HepG2 (cell line): ENCODE results near the gene PYGO2. TPM values are rescaled to one million over a fixed set of nuclear protein-coding genes. Genes with fewer than 3 reads are reported as not detected.
A peak's percentile ranks its signal among the peaks of the same experiment; 100 is the strongest.

Source experiments
- ARID4A ChIP-seq: sonication (generic); formaldehyde crosslinking; IDR thresholded peaks from 2 replicates; pipeline ENCODE4 v1.5.0; 2020; ENCODE audit warnings: mild to moderate bottlenecking, missing genetic modification reagents, borderline replicate concordance
- ATF6 ChIP-seq: sonication (generic); formaldehyde crosslinking; conservative IDR thresholded peaks from 2 replicates; pipeline ENCODE4 v1.4.0; 2020; ENCODE audit warnings: missing genetic modification reagents
- POGZ ChIP-seq: sonication (generic); formaldehyde crosslinking; IDR thresholded peaks from 2 replicates; pipeline ENCODE4 v1.4.0; 2020; ENCODE audit warnings: mild to moderate bottlenecking, missing genetic modification reagents
- SAP130 ChIP-seq: IDR thresholded peaks from 2 replicates; pipeline ENCODE4 v1.6.1; 2016; ENCODE audit warnings: low read depth
- SATB2 ChIP-seq: sonication (generic); formaldehyde crosslinking; IDR thresholded peaks from 2 replicates; pipeline ENCODE4 v1.5.0; 2020; ENCODE audit warnings: missing genetic modification reagents
- SMAD3 ChIP-seq: sonication (generic); formaldehyde crosslinking; IDR thresholded peaks from 2 replicates; pipeline ENCODE4 v1.4.0; 2020; ENCODE audit warnings: missing genetic modification reagents
- SP2 ChIP-seq: sonication (generic); formaldehyde crosslinking; IDR thresholded peaks from 2 replicates; pipeline ENCODE4 v1.5.1; 2020; ENCODE audit warnings: mild to moderate bottlenecking, missing genetic modification reagents
- SPEN ChIP-seq: sonication (generic); formaldehyde crosslinking; IDR thresholded peaks from 2 replicates; pipeline ENCODE4 v1.5.1; 2020; ENCODE audit warnings: low read depth, mild to moderate bottlenecking, missing genetic modification reagents
- SRF ChIP-seq: IDR thresholded peaks from 2 replicates; pipeline ENCODE4 v1.6.1; 2011; ENCODE audit warnings: mild to moderate bottlenecking, low read depth, low read length, moderate library complexity
- TRAFD1 ChIP-seq: sonication (generic); formaldehyde crosslinking; IDR thresholded peaks from 2 replicates; pipeline ENCODE4 v1.5.1; 2020; ENCODE audit warnings: missing genetic modification reagents, mild to moderate bottlenecking, borderline replicate concordance
- YEATS2 ChIP-seq: sonication (generic); formaldehyde crosslinking; IDR thresholded peaks from 2 replicates; pipeline ENCODE4 v1.4.0; 2020; ENCODE audit warnings: missing genetic modification reagents, borderline replicate concordance
- ZBTB1 ChIP-seq: sonication (generic); formaldehyde crosslinking; IDR thresholded peaks from 2 replicates; pipeline ENCODE4 v1.4.0; 2020; ENCODE audit warnings: missing genetic modification reagents, borderline replicate concordance
- ZBTB14 ChIP-seq: sonication (generic); formaldehyde crosslinking; IDR thresholded peaks from 2 replicates; pipeline ENCODE4 v1.4.0; 2020; ENCODE audit warnings: missing genetic modification reagents
- ZFP36 ChIP-seq: fragments of 150-350 bp; IDR thresholded peaks from 2 replicates; pipeline ENCODE4 v1.6.1; 2018; ENCODE audit warnings: borderline replicate concordance, low read length, low read depth; ENCODE audit not compliant: partially characterized antibody
- ZFP36L1 ChIP-seq: sonication (generic); formaldehyde crosslinking; IDR thresholded peaks from 2 replicates; pipeline ENCODE4 v1.8.0; 2022; ENCODE audit warnings: mild to moderate bottlenecking, missing genetic modification reagents, moderate library complexity
- ZFX ChIP-seq: sonication (generic); formaldehyde crosslinking; IDR thresholded peaks from 2 replicates; pipeline ENCODE4 v1.4.0; 2020; ENCODE audit warnings: mild to moderate bottlenecking, low read depth, missing genetic modification reagents, moderate library complexity
- ZNF136 ChIP-seq: sonication (generic); formaldehyde crosslinking; IDR thresholded peaks from 2 replicates; pipeline ENCODE4 v1.8.1; 2022; ENCODE audit warnings: low read depth, mild to moderate bottlenecking, moderate library complexity, missing genetic modification reagents
- ZNF451 ChIP-seq: sonication (generic); formaldehyde crosslinking; IDR thresholded peaks from 2 replicates; pipeline ENCODE4 v1.5.0; 2020; ENCODE audit warnings: mild to moderate bottlenecking, missing genetic modification reagents
- ZNF614 ChIP-seq: IDR thresholded peaks from 2 replicates; pipeline ENCODE4 v1.6.1; 2018; ENCODE audit warnings: missing biosample characterization, missing genetic modification reagents, inconsistent platforms, borderline replicate concordance
- ZNF629 ChIP-seq: sonication (generic); formaldehyde crosslinking; conservative IDR thresholded peaks from 2 replicates; pipeline ENCODE4 v1.5.0; 2020; ENCODE audit warnings: missing genetic modification reagents
- ZNF816 ChIP-seq: sonication (generic); formaldehyde crosslinking; IDR thresholded peaks from 2 replicates; pipeline ENCODE4 v1.8.0; 2022; ENCODE audit warnings: missing genetic modification reagents, mild to moderate bottlenecking, borderline replicate concordance
- polyA plus RNA-seq, 8 experiments: library from polyadenylated mRNA; depleted of rRNA in 3 of 8; stranded (reverse) in 7 of 8; unstranded in 1 of 8; fragments of >200 nt; fragmentation: Illumina TruSeq in 4 of 8; extraction: Trizol in 4 of 8; gene quantifications; 2 replicates each; pipeline versions ENCODE4 v1.2.1 to v1.2.3, GENCODE V29; 2011 to 2016; ENCODE audit warnings: low read depth in 4 of 8, missing spikeins in 1 of 8, mixed read lengths in 1 of 8; ENCODE audit not compliant: insufficient read depth in 1 of 8
- total RNA-seq, 5 experiments: library from RNA; depleted of rRNA; stranded (reverse); fragments of >200 nt; fragmentation: Illumina TruSeq; extraction: Trizol; gene quantifications; 2 replicates each; pipeline ENCODE4 v1.2.3, GENCODE V29; 2016; ENCODE audit warnings: low read depth in 1 of 5

Gene PYGO2
- total and polyA plus RNA-seq, 2 of the 13 experiments (the other 11 are each of a cell fraction or from before 2014, with no cell fraction given) = 20.3 to 21.8 TPM

- TF ChIP-seq ARID4A (CRISPR knock-in tag) = no peak
- 0 out of 2 replicates have a peak, but pooled peaks have one; percentile 11 for TF ChIP-seq SMAD3 (CRISPR knock-in tag)
- 0 out of 2 replicates have a peak, but pooled peaks have one; percentile 32 for TF ChIP-seq SAP130 (CRISPR knock-in tag)
- no peak for TF ChIP-seq ZBTB1
- TF ChIP-seq ZNF816 = no peak
- TF ChIP-seq SRF = 0 out of 2 replicates have a peak, but pooled peaks have one; percentile 18
- no peak for TF ChIP-seq ZFP36
- no peak for TF ChIP-seq SP2 (CRISPR knock-in tag)
- TF ChIP-seq ZBTB14 = no peak
- TF ChIP-seq ZNF136 (CRISPR knock-in tag) = no peak
- no peak for TF ChIP-seq POGZ (CRISPR knock-in tag)
- no peak for TF ChIP-seq YEATS2 (CRISPR knock-in tag)
- no peak for TF ChIP-seq ZNF629 (CRISPR knock-in tag)
- TF ChIP-seq ATF6 (CRISPR knock-in tag) = no peak
- no peak for TF ChIP-seq SATB2 (CRISPR knock-in tag)
- TF ChIP-seq SPEN = no peak
- no peak for TF ChIP-seq ZNF451 (CRISPR knock-in tag)
- no peak for TF ChIP-seq TRAFD1 (CRISPR knock-in tag)
- TF ChIP-seq ZFP36L1 (CRISPR knock-in tag) = 0 out of 2 replicates have a peak, but pooled peaks have one; percentile 17
- peak; percentile 29; the same call in 1 of the 2 replicates for TF ChIP-seq ZFX (CRISPR knock-in tag)
- TF ChIP-seq ZNF614 (CRISPR knock-in tag) = no peak
These were observed 41.1 kb upstream of the PYGO2 start, which contains the start of gene ZBTB7B (continued) for GRCh38 chr1:155002464-155003226.
